NCI-H1105 (cell line): ENCODE data around the gene ZNF98.

ENCODE experiments used
- DNase-seq: peaks from one replicate; lab custom pipeline; 2025; lab: John Stamatoyannopoulos, UW

ZNF98 gene

GRCh38 chr19:22422211-22422610, at the start of gene ZNF98:
Gene ZNF98, minus strand, starts transcription at chr19:22422346. Its CDS starts 122 bp downstream, at chr19:22422224.
- no peak for DNase-seq

DNA sequence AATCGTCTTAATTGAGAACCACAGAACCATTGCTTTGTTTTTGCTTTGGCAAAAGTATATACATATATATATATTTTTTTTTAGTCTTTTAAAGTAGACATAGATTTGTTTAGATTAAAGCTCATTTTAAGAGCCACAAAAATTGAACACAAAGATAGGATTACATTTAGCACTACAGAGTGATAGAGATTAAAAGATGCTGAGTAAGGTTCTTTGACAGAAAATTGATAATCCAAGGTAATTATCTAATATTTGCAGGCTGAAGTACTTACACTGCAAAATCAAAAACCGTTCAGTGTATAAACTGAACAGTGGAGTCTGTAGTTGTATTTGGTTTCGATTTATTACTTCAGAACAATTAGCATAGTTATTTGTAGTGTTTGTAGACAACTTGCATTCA, 24.5 kb upstream of the ZNF98 start:
- DNase-seq = no peak

GRCh38 chr19:22438011-22438410, 15.9 kb upstream of the ZNF98 start:
- no peak for DNase-seq

GRCh38 chr19:22427960-22428913, 6.1 kb upstream of the ZNF98 start:
- DNase-seq = no peak

DNA sequence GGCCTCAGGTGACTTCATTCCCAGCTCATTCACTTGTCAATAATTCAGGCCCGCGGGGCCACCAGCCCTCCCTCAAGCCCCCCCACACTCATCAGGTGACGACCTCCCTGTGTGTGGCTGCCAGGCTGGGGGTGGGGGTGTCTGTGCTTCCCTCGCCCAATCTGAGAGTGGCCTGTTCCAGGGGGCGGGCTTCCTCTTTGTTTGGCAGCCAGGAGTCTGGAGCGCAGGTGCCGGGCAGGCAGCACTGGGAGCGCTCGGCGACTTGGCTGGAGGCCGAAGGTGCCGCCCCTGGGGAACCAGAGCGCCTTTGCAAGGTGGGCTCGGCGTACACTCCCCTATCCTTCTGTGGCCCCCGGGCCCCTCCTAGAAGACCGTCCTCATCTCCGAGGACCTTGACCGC, 5.4 kb upstream of the ZNF98 start:
- peak; percentile 26 for DNase-seq

- DNase-seq = no peak
These were observed 4.8 kb upstream of the ZNF98 start for GRCh38 chr19:22426901-22427300.

DNA sequence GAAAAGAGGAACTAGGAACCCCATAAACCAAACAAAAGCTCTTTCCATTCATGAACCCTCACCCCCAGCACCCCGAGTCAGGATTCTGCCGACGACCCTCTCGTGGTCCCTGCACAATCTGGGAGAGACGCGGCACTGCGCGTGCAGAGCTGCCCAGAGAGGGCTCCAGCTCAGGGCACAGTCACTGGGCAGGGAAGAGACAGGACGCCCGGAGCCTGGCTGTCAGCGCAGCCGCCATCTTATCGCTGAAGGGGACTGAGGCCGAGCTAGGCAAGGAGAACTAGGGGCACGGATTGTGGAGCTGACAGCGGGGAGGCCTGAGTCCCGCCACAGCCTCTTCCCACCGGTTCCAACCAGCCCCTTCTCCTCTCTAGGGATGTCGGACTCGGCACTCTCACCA, 349 bp downstream of the ZNF98 start:
- no peak for DNase-seq

DNA sequence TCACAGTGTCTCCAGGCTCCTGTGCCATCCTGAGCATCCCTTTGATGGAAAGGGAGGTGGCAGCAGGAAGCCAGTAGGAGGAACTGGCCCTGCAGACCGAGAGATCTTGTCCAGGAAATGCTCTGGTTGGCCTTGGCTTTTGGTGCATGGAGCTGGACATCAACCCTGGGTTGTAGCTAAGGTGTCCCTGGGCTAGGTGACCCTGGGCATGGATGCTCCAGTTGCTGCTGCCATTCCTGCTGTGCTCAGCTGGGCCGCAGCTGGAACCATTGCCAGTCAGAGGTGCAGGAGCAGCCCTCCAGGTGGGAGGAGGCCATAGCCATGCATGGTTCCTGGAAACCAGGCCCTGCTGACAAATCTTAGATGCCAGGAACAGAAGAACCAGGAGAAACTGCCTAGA, 67.5 kb downstream of the ZNF98 start:
- no peak for DNase-seq
